Measurements from ENCODE around the gene RPP30. TPM values are rescaled to one million over a fixed set of nuclear protein-coding genes. Genes with fewer than 3 reads are reported as not detected.
A peak's percentile ranks its signal among the peaks of the same experiment; 100 is the strongest.

The RPP30 gene
- total and polyA plus RNA-seq, 2 of the 13 experiments (the other 11 are each of a cell fraction or from before 2014, with no cell fraction given): 27.1 to 65.0 TPM

GRCh38 chr10:90920986-90921666, 49.4 kb downstream of the RPP30 start, which contains the start of gene ANKRD1 (continued):
- no peak for TF ChIP-seq BORCS8-MEF2B (CRISPR knock-in tag; IDR thresholded peaks at IDR 0.05)
- no peak; the same call in 1 of the 2 replicates for TF ChIP-seq MTA1 (CRISPR knock-in tag; IDR thresholded peaks at IDR 0.05; ENCODE audit: borderline replicate concordance)
- no peak for TF ChIP-seq ZNF557 (CRISPR knock-in tag; IDR thresholded peaks at IDR 0.05)
- peak; percentile 45; the same call in 1 of the 2 replicates for TF ChIP-seq GATAD1 (CRISPR knock-in tag; IDR thresholded peaks at IDR 0.05)
- peak; percentile 49; the same call in 1 of the 2 replicates for TF ChIP-seq HIC2 (CRISPR knock-in tag; IDR thresholded peaks at IDR 0.05; ENCODE audit: low read depth)
- no peak for TF ChIP-seq RBFOX2 (IDR thresholded peaks at IDR 0.05; ENCODE audit: low read depth, low read length)
- TF ChIP-seq HNRNPL (IDR thresholded peaks at IDR 0.05; ENCODE audit: low read depth, low read length): no peak
- TF ChIP-seq PRDM10 (CRISPR knock-in tag; IDR thresholded peaks at IDR 0.05; ENCODE audit: low read depth): peak; percentile 66; the same call in 1 of the 2 replicates
- TF ChIP-seq ZFP37 (CRISPR knock-in tag; IDR thresholded peaks at IDR 0.05; ENCODE audit: borderline replicate concordance): no peak
- TF ChIP-seq RORA (CRISPR knock-in tag; IDR thresholded peaks at IDR 0.05): no peak
- TF ChIP-seq ZNF639 (CRISPR knock-in tag; conservative IDR thresholded peaks at IDR 0.05): 0 out of 2 replicates have a peak, but pooled peaks have one; percentile 28
- 0 out of 2 replicates have a peak, but pooled peaks have one; percentile 75 for TF ChIP-seq ZNF670 (CRISPR knock-in tag; IDR thresholded peaks at IDR 0.05; ENCODE audit: borderline replicate concordance)
- TF ChIP-seq PLRG1 (conservative IDR thresholded peaks at IDR 0.05): no peak
- no peak for TF ChIP-seq ZBTB46 (CRISPR knock-in tag; IDR thresholded peaks at IDR 0.05; ENCODE audit: borderline replicate concordance)
- TF ChIP-seq ZNF20 (CRISPR knock-in tag; IDR thresholded peaks at IDR 0.05): no peak
- no peak for TF ChIP-seq LRRFIP1 (CRISPR knock-in tag; conservative IDR thresholded peaks at IDR 0.05)

All from HepG2 (cell line).